ENCODE data around the gene ACBD6. TPM values are rescaled to one million over a fixed set of nuclear protein-coding genes. Genes with fewer than 3 reads are reported as not detected.

ACBD6 gene
- total and polyA plus RNA-seq, 8 donors = 8.9 to 48.8 (median 37.7) TPM

DNA sequence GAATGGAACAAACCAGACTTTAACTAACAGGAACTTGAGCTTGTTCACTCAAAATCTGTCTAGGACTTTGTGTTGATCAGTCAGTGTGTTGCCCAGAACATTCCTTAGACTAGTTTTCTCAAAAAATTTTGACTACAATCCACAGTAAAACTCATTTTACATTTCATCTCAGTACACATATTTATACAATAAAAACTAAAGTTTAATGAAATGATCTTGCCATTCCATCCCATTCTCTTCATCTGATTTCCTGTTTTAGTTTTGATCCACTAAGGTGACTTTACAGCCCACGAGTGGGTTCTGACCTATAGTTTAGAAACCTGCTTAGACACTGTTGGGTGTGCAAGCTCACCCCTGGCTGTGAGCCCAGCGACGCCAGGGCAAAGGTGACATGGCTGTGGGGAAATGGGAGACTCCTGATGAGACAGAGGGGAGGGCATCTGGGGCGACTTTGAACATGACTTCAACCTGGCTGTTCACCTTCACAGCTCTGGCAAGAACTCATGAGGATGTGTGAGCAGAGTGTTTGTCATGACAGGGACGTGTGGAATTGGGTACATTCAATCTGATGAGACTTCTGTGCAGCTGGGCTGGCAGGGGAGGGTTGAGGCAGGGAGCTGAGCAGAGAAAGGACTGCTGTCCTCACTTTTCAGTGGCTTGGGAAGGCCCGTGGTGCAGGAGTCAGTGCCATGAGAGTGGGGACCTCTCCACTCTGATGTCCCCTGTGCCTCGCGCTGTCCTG lies 231.7 kb downstream of the ACBD6 start:
- 52 to 64% (median 56%) methylated on average over 8 of the region's 8 CpGs for WGBS, 5 donors
- TF ChIP-seq POLR2A (IDR thresholded peaks at IDR 0.05) (no peak), CTCF (IDR thresholded peaks at IDR 0.05) (no peak), POLR2AphosphoS5 (IDR thresholded peaks at IDR 0.05) (no peak), EP300 (IDR thresholded peaks at IDR 0.05) (no peak)
- H3K36me3 ChIP-seq = peaks cover 0 to 30% (median 20%) of the 10 kb centered on the region in 4 donors
- intact Hi-C loops (cut with DNase I; ENCODE audit: low total_unique reads) = no loop called here
- H3K9me3 ChIP-seq = no peaks in the 10 kb centered on the region
- H3K27ac ChIP-seq = no peak overlapping the region
- no peaks in the 10 kb centered on the region for H3K27me3 ChIP-seq
- DNase-seq = no peak
- H3K4me1 ChIP-seq = peaks cover 0 to 20% (median 10%) of the 10 kb centered on the region in 4 donors
- no peak overlapping the region for H3K4me3 ChIP-seq

- intact Hi-C loops (cut with DNase I; ENCODE audit: low total_unique reads) = no loop called here
- Histone ChIP-seq H3K27ac (no peak overlapping the region), H3K36me3 (peaks cover 0 to 22% (median 14%) of the 10 kb centered on the region in 4 donors), H3K9me3 (no peaks in the 10 kb centered on the region), H3K4me3 (no peak overlapping the region), H3K27me3 (peaks cover 0 to under 1% (median 0%) of the 10 kb centered on the region in 3 donors), H3K4me1 (peaks cover 0 to 20% (median 10%) of the 10 kb centered on the region in 4 donors)
- DNase-seq = peak; percentile 46 to 81
- WGBS, 5 donors = 47 to 67% (median 48%) methylated on average over 14 of the region's 14 CpGs
- TF ChIP-seq CTCF (IDR thresholded peaks at IDR 0.05) = peak in 2 of 7 experiments; percentile 9 to 19
- TF ChIP-seq EP300 (IDR thresholded peaks at IDR 0.05) = no peak
Observed at GRCh38 chr1:180269645-180270529, 232.5 kb downstream of the ACBD6 start.

- H3K27ac ChIP-seq = no peak overlapping the region
- no peak for TF ChIP-seq EP300 (IDR thresholded peaks at IDR 0.05)
- no peak for TF ChIP-seq POLR2AphosphoS5 (IDR thresholded peaks at IDR 0.05)
- DNase-seq = no peak
- peaks cover 0 to 13% (median 0%) of the 10 kb centered on the region in 3 donors for H3K27me3 ChIP-seq
- H3K36me3 ChIP-seq = peaks cover 0 to 10% (median 1%) of the 10 kb centered on the region in 4 donors
- H3K4me3 ChIP-seq = no peak overlapping the region
- intact Hi-C loops (cut with DNase I; ENCODE audit: low total_unique reads) = no loop called here
- H3K9me3 ChIP-seq = no peaks in the 10 kb centered on the region
- WGBS, 5 donors = 69 to 73% (median 71%) methylated on average over 9 of the region's 9 CpGs
- peaks cover 0 to 20% (median 10%) of the 10 kb centered on the region in 4 donors for H3K4me1 ChIP-seq
Observed at GRCh38 chr1:180268556-180269075, 233.8 kb downstream of the ACBD6 start.

DNA sequence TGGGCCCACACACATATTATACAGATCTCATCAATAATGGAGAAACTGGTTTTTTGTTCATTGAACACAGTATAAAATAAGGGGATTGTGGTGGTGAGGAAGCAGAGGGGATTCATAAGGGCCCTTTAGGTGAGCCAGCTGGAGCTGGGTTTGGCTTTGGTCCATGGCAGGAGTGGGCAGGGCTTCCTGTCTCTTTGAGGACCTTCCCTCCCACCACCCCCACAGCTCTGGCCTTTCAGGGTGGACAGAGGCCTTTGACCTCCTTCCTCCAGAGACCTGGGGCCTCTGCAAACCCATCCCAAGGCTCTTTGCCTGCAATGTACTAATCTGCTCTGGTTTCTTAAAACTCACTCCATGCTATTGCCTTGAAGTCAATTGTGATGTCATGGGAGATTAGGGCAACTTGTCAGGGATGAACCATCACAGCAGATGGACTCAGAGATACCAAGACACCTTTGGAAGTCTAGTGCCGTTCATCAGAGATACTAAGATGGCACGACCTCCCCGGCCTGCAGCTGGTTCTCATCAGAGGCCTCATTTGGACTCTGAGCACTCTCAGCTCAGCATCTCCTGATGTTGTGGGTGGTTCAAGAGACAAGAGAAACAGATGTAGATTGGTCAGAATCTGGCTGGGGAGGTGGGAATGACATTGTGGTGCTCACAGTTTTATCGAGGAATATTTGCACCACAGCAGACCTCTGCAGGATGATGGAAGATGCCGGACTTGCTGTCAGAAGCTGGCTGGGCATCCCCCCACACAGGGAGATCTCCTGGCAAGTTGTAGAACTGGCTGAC lies 234.4 kb downstream of the ACBD6 start:
- H3K4me1 ChIP-seq = peaks cover 0 to 20% (median 10%) of the 10 kb centered on the region in 4 donors
- no peak overlapping the region for H3K27ac ChIP-seq
- intact Hi-C loops (cut with DNase I; ENCODE audit: low total_unique reads) = no loop called here
- 69 to 86% (median 83%) methylated on average over 5 of the region's 5 CpGs for WGBS, 5 donors
- DNase-seq = no peak
- no peaks in the 10 kb centered on the region for H3K9me3 ChIP-seq
- peaks cover 0 to 4% (median 0%) of the 10 kb centered on the region in 4 donors for H3K36me3 ChIP-seq
- peaks cover 0 to 19% (median 6%) of the 10 kb centered on the region in 3 donors for H3K27me3 ChIP-seq
- TF ChIP-seq CTCF (IDR thresholded peaks at IDR 0.05) (no peak), EP300 (IDR thresholded peaks at IDR 0.05) (no peak), POLR2AphosphoS5 (IDR thresholded peaks at IDR 0.05) (no peak), POLR2A (IDR thresholded peaks at IDR 0.05) (no peak)
- H3K4me3 ChIP-seq = no peak overlapping the region

Data from stomach (tissue), 9 donors.